ENCODE data around the gene NTF3.

DNA sequence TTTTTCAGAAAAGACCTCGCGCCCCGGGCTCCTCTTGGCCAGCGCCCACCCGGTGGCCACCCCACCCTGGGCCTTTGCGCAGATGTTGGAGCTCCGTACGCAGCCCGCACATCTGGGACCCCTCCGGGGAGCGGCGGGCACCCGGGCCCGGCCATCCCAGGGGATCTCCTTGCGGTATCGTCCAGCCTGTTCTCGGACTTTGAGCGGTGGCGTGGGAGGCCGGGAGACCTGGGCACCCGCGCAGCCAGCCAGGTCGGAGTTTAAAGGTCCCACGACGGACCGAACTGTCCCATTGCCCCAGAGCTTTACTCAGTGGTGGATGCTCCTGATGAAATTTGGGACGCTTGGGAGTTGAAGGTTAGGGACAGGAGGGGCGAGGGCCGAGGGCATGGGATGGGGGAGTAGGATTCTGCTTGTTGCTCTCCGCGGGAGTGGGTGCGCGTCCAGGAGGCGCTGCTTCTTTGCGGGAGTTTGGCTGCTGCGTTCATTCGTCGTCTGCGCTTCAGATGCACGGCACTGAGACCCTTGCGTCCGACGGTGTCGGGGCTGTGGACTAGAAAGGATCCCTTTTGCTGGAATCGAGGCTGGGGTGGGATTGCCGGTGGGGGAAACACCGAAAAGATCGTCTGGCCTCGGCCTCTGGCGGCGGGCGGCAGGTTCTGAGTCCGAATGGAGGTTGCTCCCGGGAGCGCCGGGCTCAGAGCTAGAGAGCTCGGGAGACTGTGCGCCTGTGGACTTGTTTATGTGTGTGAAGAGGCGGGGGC lies 1.4 kb downstream of the NTF3 start:
- TF ChIP-seq, protein P1, sequence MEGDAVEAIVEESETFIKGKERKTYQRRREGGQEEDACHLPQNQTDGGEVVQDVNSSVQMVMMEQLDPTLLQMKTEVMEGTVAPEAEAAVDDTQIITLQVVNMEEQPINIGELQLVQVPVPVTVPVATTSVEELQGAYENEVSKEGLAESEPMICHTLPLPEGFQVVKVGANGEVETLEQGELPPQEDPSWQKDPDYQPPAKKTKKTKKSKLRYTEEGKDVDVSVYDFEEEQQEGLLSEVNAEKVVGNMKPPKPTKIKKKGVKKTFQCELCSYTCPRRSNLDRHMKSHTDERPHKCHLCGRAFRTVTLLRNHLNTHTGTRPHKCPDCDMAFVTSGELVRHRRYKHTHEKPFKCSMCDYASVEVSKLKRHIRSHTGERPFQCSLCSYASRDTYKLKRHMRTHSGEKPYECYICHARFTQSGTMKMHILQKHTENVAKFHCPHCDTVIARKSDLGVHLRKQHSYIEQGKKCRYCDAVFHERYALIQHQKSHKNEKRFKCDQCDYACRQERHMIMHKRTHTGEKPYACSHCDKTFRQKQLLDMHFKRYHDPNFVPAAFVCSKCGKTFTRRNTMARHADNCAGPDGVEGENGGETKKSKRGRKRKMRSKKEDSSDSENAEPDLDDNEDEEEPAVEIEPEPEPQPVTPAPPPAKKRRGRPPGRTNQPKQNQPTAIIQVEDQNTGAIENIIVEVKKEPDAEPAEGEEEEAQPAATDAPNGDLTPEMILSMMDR (IDR thresholded peaks at IDR 0.05), result no peak
- TF ChIP-seq EP300 (IDR thresholded peaks at IDR 0.05), result no peak
- TF ChIP-seq POLR2A (IDR thresholded peaks at IDR 0.05), result no peak
- no peak for TF ChIP-seq POLR2AphosphoS5 (IDR thresholded peaks at IDR 0.05)

Measured in upper lobe of left lung (tissue), 4 donors.